CD1c-positive myeloid dendritic cell (primary cell): ENCODE measurements around the gene ALG11.
A peak's percentile ranks its signal among the peaks of the same experiment; 100 is the strongest.

Source experiments
- DNase-seq: peaks from one replicate; pipeline ENCODE4 v3.0.0-alpha.2; 2016; ENCODE audit errors: extremely low spot score

The ALG11 gene

GRCh38 chr13:51997186-51997585 is 15.0 kb upstream of the ALG11 start:
- no peak for DNase-seq

- no peak for DNase-seq
Observed at GRCh38 chr13:51997641-51998330, 14.4 kb upstream of the ALG11 start.

DNA sequence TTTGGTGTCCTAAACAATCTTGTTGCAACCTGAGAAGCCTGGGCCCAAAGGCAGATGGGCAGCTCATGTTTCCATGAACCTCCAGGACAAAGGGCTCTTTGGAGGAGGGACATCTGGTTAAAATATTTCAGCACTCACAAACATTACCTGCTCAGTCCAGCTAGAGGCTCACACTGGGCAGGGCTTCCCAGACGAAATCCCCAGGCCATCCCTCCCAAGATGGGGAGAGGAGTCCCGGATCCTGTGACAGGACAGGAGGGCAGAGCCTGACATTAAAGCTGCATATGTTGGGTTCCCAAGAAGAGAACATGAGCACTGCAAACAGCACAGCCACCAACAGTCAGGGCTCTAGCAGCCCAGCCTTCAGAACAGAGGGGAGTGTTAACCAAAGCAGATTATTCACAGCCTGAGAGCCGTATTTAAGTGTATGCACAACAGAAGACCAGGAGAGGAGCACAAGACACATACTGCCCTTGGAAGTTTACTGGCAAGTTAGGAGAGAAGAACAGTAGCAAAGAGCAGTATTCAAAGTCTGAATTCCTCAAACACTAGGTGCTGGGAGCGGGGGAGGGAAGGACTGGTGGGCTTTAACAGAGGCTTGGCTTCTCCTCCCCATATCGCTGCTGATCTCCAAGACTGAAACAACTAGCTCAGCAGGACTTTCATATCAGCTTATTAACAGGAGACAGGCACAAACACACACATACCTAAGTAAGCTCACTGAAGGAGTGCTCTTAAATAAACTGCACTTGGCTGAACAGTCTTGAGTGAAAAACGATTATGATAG is 13.3 kb upstream of the ALG11 start:
- no peak for DNase-seq

DNA sequence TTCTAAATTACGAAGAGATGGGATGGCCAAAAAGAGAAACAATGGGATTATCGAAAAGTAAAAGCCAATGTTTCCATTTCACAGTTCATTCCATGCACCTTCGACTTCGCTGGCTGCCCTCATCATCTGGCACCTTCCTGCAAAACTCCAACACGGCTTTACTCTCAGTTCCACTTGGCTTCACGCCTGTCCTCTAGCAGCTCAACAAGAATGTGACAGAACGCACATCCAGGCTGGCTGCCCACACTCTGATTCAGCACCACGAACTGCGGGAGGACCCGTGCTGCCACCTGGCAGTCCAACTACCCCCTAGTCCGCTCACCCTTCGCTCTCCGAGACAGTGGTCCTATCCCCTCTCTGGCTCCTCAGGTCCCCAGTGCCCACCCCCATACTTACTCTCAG is 12.7 kb upstream of the ALG11 start:
- DNase-seq = no peak

DNA sequence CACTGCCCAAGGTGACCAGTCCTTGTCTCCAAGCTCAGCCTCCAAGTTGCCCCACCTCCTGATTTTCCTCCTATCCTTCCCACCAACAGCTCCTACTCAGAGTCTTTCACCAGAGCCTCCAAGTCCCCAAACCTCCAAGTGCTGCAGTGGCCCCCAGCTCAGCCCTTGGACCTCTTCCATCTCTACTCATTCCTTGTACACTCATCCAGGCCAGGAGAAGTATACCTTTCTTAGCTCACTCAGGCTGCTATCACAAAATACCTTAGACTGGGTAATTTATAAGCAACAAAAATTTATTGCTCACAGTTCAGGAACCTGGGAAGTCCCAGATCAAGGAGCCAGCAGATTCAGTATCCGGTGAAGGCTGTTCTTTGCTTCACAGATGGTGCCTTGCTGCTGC is 12.3 kb upstream of the ALG11 start:
- DNase-seq = no peak

- DNase-seq = peak; percentile 68
Observed at GRCh38 chr13:52001120-52001731, 11.0 kb upstream of the ALG11 start.

DNA sequence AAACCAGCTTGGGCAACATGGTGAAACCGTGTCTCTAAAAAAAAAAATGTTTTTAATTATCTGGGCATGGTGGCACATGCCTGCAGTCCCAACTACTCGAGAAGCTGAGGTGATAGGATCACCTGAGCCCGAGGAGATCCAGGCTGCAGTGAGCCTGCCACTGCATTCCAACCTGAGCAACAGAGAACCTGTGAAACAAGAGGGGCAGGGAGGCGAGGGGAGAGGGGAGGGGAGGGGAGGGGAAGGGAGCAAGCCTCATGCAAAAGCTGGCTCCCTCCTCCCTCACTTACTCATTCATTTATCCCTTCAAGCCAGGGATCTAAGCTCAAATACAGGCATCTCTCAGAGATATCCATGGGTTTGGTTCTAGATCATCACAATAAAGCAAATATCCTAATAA is 9.8 kb upstream of the ALG11 start:
- DNase-seq = no peak

- no peak for DNase-seq
Observed at GRCh38 chr13:52003541-52003940, 8.7 kb upstream of the ALG11 start.

- DNase-seq = no peak
Observed at GRCh38 chr13:52004511-52005170, 7.6 kb upstream of the ALG11 start.

GRCh38 chr13:52005841-52006522 is 6.2 kb upstream of the ALG11 start:
- DNase-seq = no peak

DNA sequence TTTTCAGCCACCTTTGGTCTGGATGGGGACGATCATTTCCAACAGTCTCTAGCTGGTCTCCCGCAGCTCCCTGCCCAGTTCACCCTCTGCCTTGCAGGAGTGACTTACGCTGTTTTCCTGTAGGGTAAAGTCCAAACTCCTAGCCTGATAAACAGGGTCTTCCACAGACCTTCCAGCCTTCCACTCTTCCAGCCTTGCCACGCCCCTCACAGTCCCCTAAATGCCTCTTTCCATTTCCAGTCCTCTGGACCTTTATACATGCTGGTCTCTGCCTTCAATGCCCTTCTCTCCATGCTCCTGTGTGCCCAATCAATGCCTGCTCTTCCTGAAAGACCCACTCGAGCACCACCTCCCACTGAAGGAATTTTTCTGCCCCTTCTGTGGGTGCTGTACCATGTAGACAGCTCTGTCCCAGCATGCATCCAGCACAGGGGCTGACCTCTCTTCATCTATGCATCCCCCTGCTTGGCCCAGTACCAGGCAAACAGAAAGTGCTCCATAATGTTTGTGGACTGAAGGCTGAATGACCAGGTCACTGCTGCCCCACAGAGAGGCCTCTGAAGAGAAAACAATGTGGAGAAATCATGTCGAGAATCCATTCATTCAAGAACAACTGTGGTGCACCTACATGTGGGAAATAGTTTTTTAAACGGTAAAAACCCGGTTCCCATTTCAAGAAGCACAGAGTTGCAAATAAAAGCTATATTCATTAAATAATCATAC is 5.5 kb upstream of the ALG11 start:
- DNase-seq = no peak

- no peak for DNase-seq
Observed at GRCh38 chr13:52009946-52010345, 2.3 kb upstream of the ALG11 start.

DNA sequence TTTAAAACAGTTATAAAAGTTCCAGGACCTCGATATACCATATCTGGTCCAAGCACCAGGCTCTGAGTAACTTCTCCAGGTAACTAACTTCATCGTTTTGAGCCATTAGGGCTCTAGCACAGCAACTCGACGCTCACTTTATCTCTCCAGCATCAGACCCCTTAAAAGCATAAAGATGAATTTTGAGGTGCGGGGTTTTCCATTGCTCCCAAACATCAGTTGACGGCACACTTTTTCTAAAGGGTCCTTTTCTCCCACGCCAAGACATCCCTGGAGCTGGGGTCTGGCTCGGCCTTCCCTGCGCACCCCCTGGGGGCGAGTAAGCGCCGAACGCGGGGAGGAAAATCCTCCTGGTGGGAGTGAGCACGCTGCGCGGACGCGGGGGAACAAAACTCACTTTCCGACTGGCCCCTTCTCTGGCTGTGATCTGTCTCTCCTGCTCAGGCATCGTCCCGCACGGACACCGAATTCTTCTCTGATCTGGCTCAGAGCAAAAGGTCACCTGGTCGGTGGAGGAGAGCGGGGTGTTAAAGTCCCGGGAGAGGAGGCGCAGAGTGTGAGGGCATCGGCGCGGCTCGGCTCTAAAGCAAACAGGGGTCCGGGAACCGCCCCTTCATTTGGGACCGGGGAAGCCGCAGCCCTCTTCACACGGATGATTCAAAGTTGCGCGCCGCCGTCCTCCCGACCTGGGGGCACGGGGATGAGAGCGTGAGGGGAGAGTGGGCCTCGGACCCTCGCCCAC is 1.1 kb upstream of the ALG11 start, which contains the start of gene ATP7B:
Gene ATP7B (minus strand): TSS at position 561 of the 742 bp plus-strand sequence. CDS start 113 bp downstream, at position 448.
- DNase-seq = peak; percentile 8

DNA sequence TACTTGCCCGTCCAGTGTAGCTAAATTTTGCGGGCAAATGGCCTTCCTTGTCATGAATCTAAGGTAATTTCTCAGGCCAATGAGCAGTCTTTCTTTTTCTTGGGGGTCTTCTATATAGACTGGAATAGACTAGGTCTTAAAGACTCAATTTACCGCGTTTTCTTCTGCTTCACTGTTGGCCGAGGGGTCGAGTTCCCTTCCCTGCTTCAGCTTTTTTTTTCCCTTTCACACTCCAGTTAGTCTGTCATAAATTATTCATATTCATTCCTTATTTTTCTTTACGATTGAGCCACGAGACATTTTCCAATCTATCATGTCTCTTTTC is 276 bp downstream of the ALG11 start:
- no peak for DNase-seq

DNA sequence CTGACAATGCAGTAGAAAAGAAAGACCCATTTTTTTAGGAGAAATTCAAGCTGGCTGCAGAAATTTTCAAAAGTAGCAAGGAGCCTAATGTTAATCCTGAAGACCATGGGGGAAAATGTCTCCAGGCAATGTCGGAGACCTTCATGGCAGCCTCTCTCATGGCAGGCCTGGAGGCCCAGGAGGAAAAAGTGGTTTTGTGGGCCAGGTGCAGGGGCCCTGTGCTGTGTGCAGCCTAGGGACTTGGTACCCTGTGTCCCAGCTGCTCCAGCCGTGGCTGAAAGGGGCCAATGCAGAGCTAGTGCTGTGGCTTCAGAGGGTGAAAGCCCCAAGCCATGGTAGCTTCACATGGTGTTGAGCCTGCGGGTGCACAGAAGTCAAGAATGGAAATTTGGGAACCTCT is 4.1 kb downstream of the ALG11 start:
- no peak for DNase-seq

GRCh38 chr13:52020191-52020590 is 8.0 kb downstream of the ALG11 start:
- DNase-seq = no peak

- no peak for DNase-seq
Observed at GRCh38 chr13:52022356-52022755, 10.2 kb downstream of the ALG11 start.

DNA sequence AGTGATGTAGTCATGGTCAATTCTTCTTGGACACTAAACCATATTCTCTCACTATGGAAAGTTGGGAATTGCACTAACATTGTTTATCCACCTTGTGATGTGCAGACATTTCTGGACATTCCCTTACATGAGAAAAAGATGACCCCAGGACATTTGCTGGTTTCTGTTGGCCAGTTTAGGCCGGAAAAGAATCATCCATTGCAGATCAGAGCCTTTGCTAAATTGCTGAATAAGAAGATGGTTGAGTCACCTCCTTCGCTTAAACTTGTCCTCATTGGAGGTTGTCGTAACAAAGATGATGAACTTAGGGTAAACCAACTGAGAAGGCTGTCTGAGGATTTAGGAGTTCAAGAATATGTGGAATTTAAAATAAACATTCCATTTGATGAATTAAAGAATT is 12.3 kb downstream of the ALG11 start, which contains the start of gene UTP14C:
Gene UTP14C (plus strand): TSS at position 211 of the 400 bp plus-strand sequence. CDS start 4,114 bp downstream, outside the sequence.
- DNase-seq = no peak

GRCh38 chr13:52025475-52026245 is 13.5 kb downstream of the ALG11 start:
- no peak for DNase-seq

- no peak for DNase-seq
Observed at GRCh38 chr13:52026246-52026626, 14.0 kb downstream of the ALG11 start.
